SKM-1 treated with dmso at 0.1 percent for 144 hours (cell line): ENCODE results near the gene PIK3R3.
"Not testable (repeated sequence)": the region's sequence is repeated elsewhere in the genome, so short reads cannot be mapped to it uniquely, and the experiment has no call there.

Source experiments
- DNase-seq: peaks from one replicate; lab custom pipeline; 2025; ENCODE audit not compliant: unreplicated experiment; lab: John Stamatoyannopoulos, UW

Gene PIK3R3

GRCh38 chr1:46113948-46114347 is 18.5 kb downstream of the PIK3R3 start:
- DNase-seq, result no peak

DNA sequence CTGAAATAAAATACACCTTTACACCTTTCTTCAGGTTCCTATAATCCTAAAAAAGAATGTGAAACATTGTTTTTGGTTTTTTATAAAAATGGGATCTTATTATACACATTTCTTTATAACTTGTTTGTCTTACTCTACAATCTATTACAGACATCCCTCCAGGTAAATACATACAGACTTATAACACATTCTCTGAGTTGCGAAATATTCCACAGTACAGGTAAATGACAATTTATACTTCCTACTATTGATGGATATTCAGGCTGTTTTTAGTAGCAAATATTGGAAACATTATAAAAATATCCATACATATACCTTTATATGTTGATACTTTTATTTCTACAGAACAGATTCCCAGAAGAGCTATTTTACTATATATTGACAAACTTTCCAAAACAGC is 20.3 kb downstream of the PIK3R3 start:
- no peak for DNase-seq

GRCh38 chr1:46110521-46110920 is 21.9 kb downstream of the PIK3R3 start:
- DNase-seq, result no peak

- no peak for DNase-seq
Observed at GRCh38 chr1:46102769-46103476, 29.5 kb downstream of the PIK3R3 start.

GRCh38 chr1:46099215-46099614 is 33.2 kb downstream of the PIK3R3 start:
- DNase-seq, result no peak

DNA sequence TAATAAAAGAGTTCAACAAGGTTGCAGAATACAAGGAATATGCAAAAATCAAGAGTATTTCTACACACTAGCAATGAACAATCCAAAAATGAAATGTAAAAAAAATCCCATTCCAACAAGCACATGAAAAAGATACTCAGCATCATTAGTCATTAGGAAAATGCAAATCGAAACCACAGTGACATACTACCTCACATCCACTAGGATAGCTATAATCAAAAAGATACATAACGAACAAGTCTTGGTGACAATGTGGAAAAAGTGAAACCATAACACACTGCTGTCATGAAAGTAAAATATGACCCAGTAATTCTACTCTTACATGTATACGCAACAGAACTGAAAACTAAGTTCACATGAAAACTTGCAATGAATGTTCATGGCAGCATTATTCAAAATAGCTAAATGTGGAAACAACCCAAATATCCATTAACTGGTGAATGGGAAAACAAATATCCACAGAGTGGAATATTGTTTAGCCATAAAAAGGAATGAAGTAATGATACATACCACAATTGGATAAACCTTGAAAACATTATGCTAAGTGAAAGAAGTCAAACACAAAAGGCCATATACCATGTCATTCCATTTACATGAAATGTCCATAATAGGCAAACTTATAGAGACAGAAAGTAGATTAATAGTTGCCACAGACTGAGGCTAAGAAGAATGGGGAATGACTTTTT is 34.3 kb downstream of the PIK3R3 start:
- DNase-seq, result no peak

DNA sequence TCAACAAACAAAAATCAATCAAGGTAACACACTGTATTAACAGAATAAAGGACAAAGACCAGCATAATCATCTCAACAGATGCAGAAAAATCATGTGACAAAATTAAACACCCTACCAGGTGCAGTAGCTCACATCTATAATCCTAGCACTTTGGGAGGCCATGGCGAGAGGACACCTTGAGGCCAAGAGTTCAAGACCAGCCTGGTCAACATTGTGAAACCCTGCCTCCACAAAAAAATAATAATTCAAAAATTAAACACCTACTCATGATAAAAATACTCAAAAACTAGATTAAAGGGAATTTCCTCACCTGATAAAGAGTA is 35.3 kb downstream of the PIK3R3 start:
- no peak for DNase-seq

GRCh38 chr1:46096269-46097148 is 35.9 kb downstream of the PIK3R3 start:
- DNase-seq, result no peak

GRCh38 chr1:46095110-46095509 is 37.3 kb downstream of the PIK3R3 start:
- DNase-seq, result not testable (repeated sequence)

- DNase-seq, result no peak
Observed at GRCh38 chr1:46094471-46095005, 37.9 kb downstream of the PIK3R3 start.

DNA sequence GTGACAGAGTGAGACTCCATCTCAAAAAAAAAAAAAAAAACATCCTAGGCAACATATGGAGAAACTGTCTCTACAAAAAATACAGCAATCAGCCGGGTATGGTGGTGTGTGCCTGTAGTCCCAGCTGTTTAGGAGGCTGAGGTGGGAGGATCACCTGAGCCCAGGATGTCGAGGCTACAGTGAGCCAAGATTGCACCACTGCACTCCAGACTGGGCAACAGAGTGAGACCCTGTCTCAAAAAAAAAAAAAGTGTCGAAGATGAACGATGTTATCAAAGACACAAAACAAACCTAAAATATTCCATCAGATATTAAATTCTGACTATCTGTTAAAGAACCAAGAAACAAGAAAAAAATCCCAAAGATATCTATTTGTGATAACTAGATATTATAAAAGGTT is 38.6 kb downstream of the PIK3R3 start:
- DNase-seq, result not testable (repeated sequence)

DNA sequence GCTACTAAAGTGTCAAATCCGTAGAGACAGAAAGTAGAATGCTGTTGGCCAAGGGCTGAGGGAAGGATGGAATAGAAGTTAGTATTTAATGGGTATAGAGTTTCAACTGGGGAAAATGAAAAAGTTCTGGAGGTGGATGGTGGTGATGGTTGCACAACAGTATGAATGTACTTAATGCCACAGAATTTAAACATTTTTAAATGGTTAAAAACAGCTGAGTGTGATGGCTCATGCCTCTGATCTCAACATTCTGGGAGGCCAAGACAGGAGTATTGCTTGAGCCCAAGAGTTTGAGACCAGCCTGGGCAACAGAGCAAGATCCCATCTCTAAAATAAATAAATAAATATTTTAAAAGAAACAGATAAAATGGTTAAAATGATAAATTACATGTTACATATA is 44.5 kb downstream of the PIK3R3 start:
- DNase-seq, result no peak

DNA sequence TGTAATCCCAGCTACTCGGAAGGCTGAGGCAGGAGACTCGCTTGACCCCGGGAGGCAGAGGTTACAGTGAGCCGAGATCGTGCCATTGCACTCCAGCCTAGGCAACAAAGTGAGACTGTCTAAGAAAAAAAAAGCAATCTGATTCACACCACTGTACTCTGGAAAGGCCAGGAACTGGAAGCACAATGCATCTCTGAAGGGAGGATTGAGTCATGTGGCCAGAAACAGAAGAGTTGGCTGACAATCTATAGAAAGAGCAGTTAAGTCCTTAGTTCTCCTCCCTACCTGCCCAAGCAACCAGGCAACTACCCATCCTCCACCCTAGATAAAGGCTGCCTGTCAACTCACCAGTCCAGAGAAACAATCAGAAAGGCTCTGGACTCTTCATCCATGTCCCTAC is 45.9 kb downstream of the PIK3R3 start:
- DNase-seq, result no peak

DNA sequence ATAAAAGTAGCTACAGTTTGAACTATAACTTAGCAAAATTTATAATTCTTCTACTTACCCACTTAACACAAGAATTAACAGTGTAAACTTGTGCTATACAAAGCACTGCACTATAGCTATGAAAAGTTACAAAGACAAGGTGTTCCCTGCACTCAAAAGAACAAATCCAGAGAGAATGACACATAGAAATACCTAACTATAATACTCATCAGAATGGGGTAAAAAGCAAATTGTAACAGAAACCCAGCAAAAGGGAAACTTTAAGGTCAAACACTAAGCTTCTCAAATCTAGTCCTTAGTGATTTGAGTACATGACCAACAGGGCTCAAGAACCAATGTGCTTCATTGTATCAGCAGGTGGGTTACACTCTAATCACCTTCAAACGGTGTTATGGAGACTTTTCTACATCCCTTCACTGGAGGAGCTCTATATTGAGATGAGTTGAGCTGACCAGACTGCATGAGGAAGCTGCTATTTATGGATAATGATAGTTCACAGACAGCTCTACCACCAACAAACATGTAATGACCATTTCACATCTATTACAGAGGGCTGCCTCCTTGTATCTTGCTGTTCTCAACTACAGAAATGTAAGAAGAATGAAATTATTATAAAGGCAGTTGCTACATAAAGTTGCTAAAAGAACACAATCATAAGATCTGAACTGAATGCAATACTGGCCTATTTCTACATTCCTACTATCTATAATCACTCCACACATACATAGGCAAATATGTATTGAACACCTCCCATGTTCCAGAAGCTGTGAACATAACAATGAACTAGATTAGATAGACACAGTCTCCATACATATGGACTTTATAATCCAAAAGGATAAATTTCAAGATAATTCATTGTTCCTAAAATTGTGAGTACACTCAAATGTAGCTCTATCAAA is 47.6 kb downstream of the PIK3R3 start:
- no peak for DNase-seq

- DNase-seq, result no peak
Observed at GRCh38 chr1:46083579-46083978, 48.9 kb downstream of the PIK3R3 start.

- DNase-seq, result no peak
Observed at GRCh38 chr1:46081619-46082018, 50.8 kb downstream of the PIK3R3 start.

DNA sequence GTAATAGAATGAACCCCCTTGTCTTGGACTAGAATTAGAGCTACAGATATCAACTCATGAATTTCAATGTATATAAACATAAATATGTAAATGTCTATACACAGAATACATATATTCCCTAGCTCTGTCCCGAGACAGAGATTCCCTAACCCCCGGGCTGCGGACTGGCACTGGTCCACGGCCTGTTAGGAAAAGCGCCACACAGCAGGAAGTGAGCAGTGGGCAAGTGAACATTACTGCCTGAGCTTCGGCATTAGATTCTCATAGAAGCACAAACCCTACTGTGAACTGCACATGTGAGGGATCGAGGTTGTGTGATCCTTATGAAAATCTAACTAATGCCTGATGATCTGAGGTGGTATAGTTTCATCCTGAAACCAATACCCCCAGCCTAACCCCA is 51.2 kb downstream of the PIK3R3 start:
- no peak for DNase-seq

DNA sequence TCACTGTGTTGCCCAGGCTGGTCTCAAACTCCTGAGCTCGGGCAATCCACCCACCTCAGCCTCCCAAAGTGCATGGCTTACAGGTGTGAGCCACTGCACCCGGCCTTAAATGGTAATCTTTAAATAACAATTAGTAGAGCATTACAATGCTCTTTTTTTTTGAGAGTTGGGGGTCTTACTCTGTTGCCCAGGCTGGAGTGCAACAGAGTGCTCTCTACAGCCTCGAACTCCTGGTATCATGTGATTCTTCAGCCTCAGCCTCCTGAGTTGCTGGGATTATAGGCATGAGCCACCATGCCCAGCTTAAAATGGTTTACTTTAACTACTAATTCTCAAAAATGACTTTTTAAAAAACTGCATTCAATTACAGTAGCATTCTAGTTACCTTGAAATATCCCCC is 52.2 kb downstream of the PIK3R3 start:
- DNase-seq, result no peak

GRCh38 chr1:46077644-46078043 is 54.8 kb downstream of the PIK3R3 start:
- DNase-seq, result no peak

DNA sequence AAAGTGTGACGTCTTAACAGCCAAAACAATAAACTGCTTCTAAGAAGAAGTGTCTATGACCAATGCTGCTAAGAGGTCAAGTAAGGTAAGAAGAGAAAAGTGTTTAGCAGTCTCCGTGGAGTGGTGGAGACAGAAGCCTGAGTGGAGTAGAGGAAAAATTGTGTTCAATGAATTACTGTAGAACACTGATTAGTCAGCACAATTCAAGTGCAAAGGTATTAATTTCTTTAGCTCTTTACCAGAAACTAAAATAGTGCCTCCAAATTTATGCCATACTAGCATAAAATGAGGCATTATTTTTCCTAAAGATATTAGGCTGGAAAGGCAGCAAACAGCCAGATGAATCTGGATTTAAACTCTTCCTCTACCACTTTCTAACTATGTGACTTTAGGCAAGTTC is 56.1 kb downstream of the PIK3R3 start:
- no peak for DNase-seq

DNA sequence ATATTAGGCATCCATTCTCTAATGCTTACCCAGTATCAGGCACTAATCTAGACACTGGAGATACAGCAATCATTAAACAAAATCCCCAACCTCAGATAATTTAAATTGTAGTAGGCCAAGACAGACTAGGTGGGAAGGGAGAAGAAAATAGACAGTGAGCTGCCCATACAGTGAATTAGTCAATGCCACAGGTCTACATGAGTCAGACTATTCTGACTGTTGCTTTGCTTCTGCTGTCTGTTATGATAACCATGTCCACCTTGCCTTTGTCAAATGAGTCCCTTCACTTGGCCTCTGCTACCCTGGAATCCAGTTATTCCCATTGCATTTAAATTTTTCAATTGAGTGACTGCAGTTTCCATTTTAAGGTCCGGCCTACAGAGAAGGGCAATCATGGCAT is 59.5 kb downstream of the PIK3R3 start:
- no peak for DNase-seq
